T-cell (primary cell): ENCODE results near the gene MMS19. TPM values are rescaled to one million over a fixed set of nuclear protein-coding genes. Genes with fewer than 3 reads are reported as not detected.

Source experiments
- ATAC-seq, 4 experiments: fragments of 200-7000 bp in 3 of 4; fragments of 150-1000 bp in 1 of 4; cut with Tn5 transposase; replicated peaks in 1 of 4; 1 replicate in 3 of 4; 2 replicates in 1 of 4; pipeline ENCODE4 v1.10.0; 2021; ENCODE audit warnings: moderate library complexity in 3 of 4, mild to moderate bottlenecking in 2 of 4, moderate number of reproducible peaks in 1 of 4
- CTCF ChIA-PET, 2 donors: fragments of 300-600 bp; sonication (Branson Sonifier 250); formaldehyde crosslinking; loops; one replicate each; lab custom pipeline; 2022; ENCODE audit warnings: antibody characterized with exemption in 2 of 2; lab: Charles Lee
- POLR2A ChIA-PET, 2 donors: fragments of 300-600 bp; sonication (Branson Sonifier 250); formaldehyde crosslinking; loops; one replicate each; lab custom pipeline; 2022; ENCODE audit warnings: antibody characterized with exemption in 2 of 2; lab: Charles Lee
- DNase-seq, 35 experiments: peaks; one replicate each; pipeline versions ENCODE4 v3.0.0 to v3.0.0-alpha.2; 2013 to 2023
- H3K27ac ChIP-seq: one replicate; pipeline ENCODE4 v1.5.1; 2013; ENCODE audit warnings: low read length
- H3K27me3 ChIP-seq, 2 experiments: replicated peaks in 1 of 2; 1 replicate in 1 of 2; 2 replicates in 1 of 2; pipeline versions ENCODE4 v1.6.1 to v1.7.0; 2013; ENCODE audit warnings: low read length in 1 of 2, mixed read lengths in 1 of 2; ENCODE audit not compliant: control insufficient read depth in 2 of 2, insufficient read depth in 2 of 2; ENCODE audit errors: extremely low read depth in 1 of 2
- H3K36me3 ChIP-seq, 2 donors: 1 replicate in 1 of 2; 2 replicates in 1 of 2; pipeline versions ENCODE4 v1.6.1 to v1.7.0; 2013; ENCODE audit warnings: low read length in 1 of 2; ENCODE audit not compliant: control insufficient read depth in 2 of 2, insufficient read depth in 1 of 2; ENCODE audit errors: extremely low read depth in 1 of 2
- H3K4me1 ChIP-seq, 2 experiments: 1 replicate in 1 of 2; 2 replicates in 1 of 2; pipeline versions ENCODE4 v1.6.1 to v1.7.0; 2013; ENCODE audit warnings: low read length in 2 of 2, mixed read lengths in 1 of 2; ENCODE audit not compliant: insufficient read depth in 2 of 2, control insufficient read depth in 1 of 2; ENCODE audit errors: extremely low read depth in 1 of 2
- H3K4me3 ChIP-seq, 2 donors: 1 replicate in 1 of 2; 2 replicates in 1 of 2; pipeline versions ENCODE4 v1.5.1 to v1.7.0; 2013; ENCODE audit warnings: mild to moderate bottlenecking in 2 of 2, low read length in 1 of 2, moderate library complexity in 1 of 2; ENCODE audit not compliant: control insufficient read depth in 1 of 2; ENCODE audit errors: extremely low read depth in 1 of 2
- H3K9me3 ChIP-seq: 2 replicates; pipeline ENCODE4 v1.7.0; 2013
- H3K27ac Mint-ChIP-seq, 2 donors: one replicate each; pipeline ENCODE4 v1.8.0; 2020 to 2021; ENCODE audit warnings: mild to moderate bottlenecking in 2 of 2, mixed read lengths in 2 of 2
- H3K27me3 Mint-ChIP-seq, 2 donors: one replicate each; pipeline ENCODE4 v1.8.0; 2021 to 2022; ENCODE audit warnings: mixed read lengths in 2 of 2
- H3K36me3 Mint-ChIP-seq: one replicate; pipeline ENCODE4 v1.8.0; 2021; ENCODE audit warnings: mixed read lengths
- H3K4me1 Mint-ChIP-seq, 3 donors: one replicate each; pipeline ENCODE4 v1.8.0; 2020 to 2022; ENCODE audit warnings: mixed read lengths in 3 of 3, mild to moderate bottlenecking in 1 of 3
- H3K4me3 Mint-ChIP-seq, 3 donors: one replicate each; pipeline ENCODE4 v1.8.0; 2020 to 2022; ENCODE audit warnings: mild to moderate bottlenecking in 3 of 3, mixed read lengths in 3 of 3, moderate library complexity in 3 of 3
- H3K9me3 Mint-ChIP-seq, 3 donors: one replicate each; pipeline ENCODE4 v1.8.0; 2020 to 2022; ENCODE audit warnings: mixed read lengths in 3 of 3
- WGBS: methylation state at CpG from one replicate; pipeline ENCODE4 v1.1.5; 2013; ENCODE audit warnings: missing lambda C conversion rate; ENCODE audit not compliant: insufficient coverage; 5-methylcytosine and 5-hydroxymethylcytosine counted together
- total RNA-seq, 35 experiments: library from RNA in 6 of 35; stranded (reverse) in 6 of 35; fragments of 120-200 nt in 1 of 35; gene quantifications; one replicate each; pipeline versions ENCODE4 v1.2.1 to v1.2.4 and lab custom pipeline; 2013 to 2026

MMS19 gene, protein sequence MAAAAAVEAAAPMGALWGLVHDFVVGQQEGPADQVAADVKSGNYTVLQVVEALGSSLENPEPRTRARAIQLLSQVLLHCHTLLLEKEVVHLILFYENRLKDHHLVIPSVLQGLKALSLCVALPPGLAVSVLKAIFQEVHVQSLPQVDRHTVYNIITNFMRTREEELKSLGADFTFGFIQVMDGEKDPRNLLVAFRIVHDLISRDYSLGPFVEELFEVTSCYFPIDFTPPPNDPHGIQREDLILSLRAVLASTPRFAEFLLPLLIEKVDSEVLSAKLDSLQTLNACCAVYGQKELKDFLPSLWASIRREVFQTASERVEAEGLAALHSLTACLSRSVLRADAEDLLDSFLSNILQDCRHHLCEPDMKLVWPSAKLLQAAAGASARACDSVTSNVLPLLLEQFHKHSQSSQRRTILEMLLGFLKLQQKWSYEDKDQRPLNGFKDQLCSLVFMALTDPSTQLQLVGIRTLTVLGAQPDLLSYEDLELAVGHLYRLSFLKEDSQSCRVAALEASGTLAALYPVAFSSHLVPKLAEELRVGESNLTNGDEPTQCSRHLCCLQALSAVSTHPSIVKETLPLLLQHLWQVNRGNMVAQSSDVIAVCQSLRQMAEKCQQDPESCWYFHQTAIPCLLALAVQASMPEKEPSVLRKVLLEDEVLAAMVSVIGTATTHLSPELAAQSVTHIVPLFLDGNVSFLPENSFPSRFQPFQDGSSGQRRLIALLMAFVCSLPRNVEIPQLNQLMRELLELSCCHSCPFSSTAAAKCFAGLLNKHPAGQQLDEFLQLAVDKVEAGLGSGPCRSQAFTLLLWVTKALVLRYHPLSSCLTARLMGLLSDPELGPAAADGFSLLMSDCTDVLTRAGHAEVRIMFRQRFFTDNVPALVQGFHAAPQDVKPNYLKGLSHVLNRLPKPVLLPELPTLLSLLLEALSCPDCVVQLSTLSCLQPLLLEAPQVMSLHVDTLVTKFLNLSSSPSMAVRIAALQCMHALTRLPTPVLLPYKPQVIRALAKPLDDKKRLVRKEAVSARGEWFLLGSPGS
- total RNA-seq (100 to 1,000 TPM in 2 of 5 donors, 10 to 100 TPM in 3; 73.8 to 106 (median 93.7) TPM), total RNA-seq (lab: John Stamatoyannopoulos, UW) (73.0 to 162 (median 110) reads per million in 29 experiments)
- 66.9 TPM for total RNA-seq (2013)

DNA sequence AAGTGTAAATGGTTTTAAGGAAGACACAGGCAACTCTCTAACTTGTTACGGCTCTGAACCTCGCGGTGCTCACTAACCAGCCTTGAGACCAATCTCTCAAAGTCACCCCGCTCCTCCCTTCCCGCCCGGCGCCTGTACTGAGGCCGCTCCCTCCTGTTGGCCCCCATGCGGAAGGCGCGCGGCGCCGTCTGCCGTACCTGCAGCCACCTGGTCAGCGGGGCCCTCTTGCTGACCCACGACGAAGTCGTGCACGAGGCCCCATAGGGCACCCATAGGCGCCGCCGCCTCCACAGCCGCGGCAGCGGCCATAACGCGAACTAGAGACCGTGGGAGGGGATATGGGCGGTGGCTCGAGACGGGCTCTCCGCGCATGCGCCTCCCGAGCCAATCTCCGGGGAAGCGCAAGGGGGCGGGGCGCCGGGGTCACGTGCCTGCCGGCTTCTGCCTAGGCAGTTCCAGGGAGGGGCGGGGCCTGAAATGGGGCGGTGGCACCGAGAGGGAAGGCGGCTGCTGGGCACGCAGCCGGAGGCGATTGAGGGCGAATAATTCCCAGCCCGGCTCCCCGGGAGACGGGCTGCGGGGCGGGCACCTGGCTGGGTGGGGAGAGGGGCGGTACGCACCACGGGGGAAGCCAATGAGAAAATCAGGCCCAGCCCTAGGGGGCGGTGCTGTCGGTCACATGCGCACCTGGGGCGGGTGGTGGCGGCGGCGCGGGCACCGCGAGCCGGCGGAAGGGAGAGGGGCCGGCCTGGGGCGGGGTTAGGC lies at the start of gene MMS19:
Gene MMS19 (minus strand): TSS at position 347 of the 765 bp plus-strand sequence. CDS start 38 bp downstream, at position 309.
- no peaks in the 10 kb centered on the region for H3K9me3 ChIP-seq
- POLR2A ChIA-PET, result no interaction called here
- H3K4me3 ChIP-seq, result peak within 1 kb of the TSS; percentile 84 to 93
- ATAC-seq (peak; percentile 86 to 91 (median 90)), DNase-seq (peak; percentile 96 to 100 (median 99))
- Mint-ChIP-seq H3K9me3 (no peaks in the 10 kb centered on the region), H3K36me3 (peaks cover 8% of the 10 kb centered on the region), H3K4me1 (peaks cover 53 to 60% (median 58%) of the 10 kb centered on the region in 3 donors), H3K27me3 (peaks cover 20 to 28% of the 10 kb centered on the region in 2 donors), H3K4me3 (peak within 1 kb of the TSS; percentile 96 to 99 (median 97)), H3K27ac (peak within 1 kb of the TSS; percentile 96 to 98)
- WGBS, result under 1% methylated on average over 69 of the region's 73 CpGs
- H3K27ac ChIP-seq, result peak within 1 kb of the TSS; percentile 80
- H3K36me3 ChIP-seq, result peaks cover 0 to 3% of the 10 kb centered on the region in 2 donors
- H3K27me3 ChIP-seq, result peaks cover 0 to 27% of the 10 kb centered on the region in 2 experiments
- CTCF ChIA-PET, result no interaction called here
- peaks cover 21 to 35% of the 10 kb centered on the region in 2 experiments for H3K4me1 ChIP-seq

DNA sequence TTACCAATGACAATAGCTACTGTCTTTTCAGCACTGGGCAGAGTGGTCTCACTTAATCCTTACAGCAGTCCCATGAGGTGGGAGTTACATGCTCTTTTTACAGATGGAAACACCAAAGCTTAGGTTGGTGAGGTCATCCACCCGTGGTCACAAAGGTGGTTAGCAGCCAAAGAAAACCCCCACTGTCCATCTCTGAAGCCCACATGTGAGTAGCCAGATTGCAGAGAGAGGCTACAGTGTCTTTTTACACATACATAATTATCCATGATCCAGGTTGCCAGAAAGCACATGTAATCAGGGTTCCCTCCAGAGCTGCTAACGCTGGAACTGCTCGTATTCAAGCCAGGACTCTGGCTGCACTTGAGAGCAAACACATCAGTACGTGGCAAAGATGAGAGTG lies 49.7 kb upstream of the MMS19 start:
- no CpG with 5 or more reads among the region's 4 CpGs for WGBS
- Mint-ChIP-seq H3K9me3 (no peaks in the 10 kb centered on the region), H3K4me3 (no peak overlapping the region), H3K36me3 (no peaks in the 10 kb centered on the region), H3K4me1 (peaks cover 3 to 6% (median 5%) of the 10 kb centered on the region in 3 donors), H3K27me3 (no peaks in the 10 kb centered on the region), H3K27ac (no peak overlapping the region)
- H3K27me3 ChIP-seq, result peaks cover 0 to 2% of the 10 kb centered on the region in 2 experiments
- H3K36me3 ChIP-seq, result no peaks in the 10 kb centered on the region
- ATAC-seq (no peak), DNase-seq (no peak)
- CTCF ChIA-PET, result no interaction called here
- H3K4me3 ChIP-seq, result no peak overlapping the region
- H3K27ac ChIP-seq, result no peak overlapping the region
- no peaks in the 10 kb centered on the region for H3K4me1 ChIP-seq
- no peaks in the 10 kb centered on the region for H3K9me3 ChIP-seq
- POLR2A ChIA-PET, result no interaction called here

DNA sequence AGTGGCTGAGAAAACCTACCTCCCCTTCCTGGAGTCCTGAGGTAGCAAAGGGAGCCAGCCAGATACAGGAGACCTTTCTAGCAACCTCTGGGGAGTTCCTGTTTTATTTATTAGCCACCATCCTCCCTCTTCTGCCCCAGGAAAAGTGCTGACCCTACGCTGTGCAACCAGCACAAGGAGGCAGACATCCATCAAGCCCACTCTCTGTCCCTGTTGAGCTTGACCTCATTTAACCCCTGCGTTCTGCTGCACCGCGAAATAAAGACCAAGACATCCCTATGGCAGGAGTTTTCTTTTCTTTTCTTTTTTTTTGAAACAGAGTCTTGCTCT lies 49.0 kb upstream of the MMS19 start:
- Mint-ChIP-seq H3K27ac (no peak overlapping the region), H3K36me3 (no peaks in the 10 kb centered on the region), H3K4me1 (peaks cover 5 to 12% (median 8%) of the 10 kb centered on the region in 3 donors), H3K27me3 (no peaks in the 10 kb centered on the region), H3K9me3 (no peaks in the 10 kb centered on the region), H3K4me3 (no peak overlapping the region)
- H3K4me1 ChIP-seq, result peaks cover 0 to under 1% of the 10 kb centered on the region in 2 experiments
- ATAC-seq, result no peak
- no peaks in the 10 kb centered on the region for H3K36me3 ChIP-seq
- CTCF ChIA-PET, result no interaction called here
- no peaks in the 10 kb centered on the region for H3K9me3 ChIP-seq
- POLR2A ChIA-PET, result no interaction called here
- H3K27me3 ChIP-seq, result peaks cover 0 to 2% of the 10 kb centered on the region in 2 experiments
- H3K4me3 ChIP-seq, result no peak overlapping the region
- no peak for DNase-seq
- WGBS, result 80% methylated on average over 2 of the region's 4 CpGs
- H3K27ac ChIP-seq, result no peak overlapping the region

DNA sequence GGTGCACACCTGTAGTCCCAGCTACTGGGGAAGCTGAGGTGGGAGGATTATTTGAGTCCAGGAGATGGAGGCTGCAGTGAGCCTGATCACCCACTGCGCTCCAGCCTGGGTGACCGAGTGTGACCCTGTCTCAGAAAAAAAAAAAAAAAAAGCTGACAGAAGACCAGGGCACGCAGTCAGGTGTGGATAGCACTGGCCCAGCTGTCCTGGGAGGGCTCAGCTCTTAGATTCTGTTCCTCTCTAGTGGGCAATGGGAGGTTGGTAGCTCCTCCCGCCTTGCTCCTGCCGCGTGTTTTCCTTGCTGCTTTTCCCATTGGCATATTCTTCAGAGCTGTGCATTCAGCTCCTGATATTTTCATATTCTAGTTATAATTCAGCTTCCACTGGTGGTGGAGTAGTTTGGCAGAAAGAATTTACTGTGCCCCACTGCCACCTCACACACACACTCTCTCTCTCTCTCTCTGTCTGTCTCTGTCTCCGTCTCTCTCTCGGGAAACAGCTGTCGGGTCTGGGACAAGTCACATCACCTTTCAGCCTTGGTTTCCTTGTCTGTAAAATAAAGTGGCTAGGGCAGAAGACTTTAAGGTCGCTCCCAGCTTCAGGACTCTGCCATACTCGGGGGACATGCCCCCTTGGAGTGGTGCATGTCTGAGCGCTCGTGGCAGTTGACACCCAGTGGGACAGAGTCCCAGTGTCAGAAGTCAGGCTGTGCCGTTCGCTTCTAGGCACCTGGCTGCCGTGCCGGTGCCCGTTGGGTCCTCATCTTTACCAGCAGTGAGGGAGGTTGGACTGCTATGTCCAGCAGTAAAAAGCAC lies 48.4 kb upstream of the MMS19 start:
- ATAC-seq (no peak), DNase-seq (no peak)
- no peaks in the 10 kb centered on the region for H3K36me3 ChIP-seq
- H3K36me3 Mint-ChIP-seq, result no peaks in the 10 kb centered on the region
- no peak overlapping the region for H3K27ac Mint-ChIP-seq
- ChIA-PET POLR2A (interaction anchor here in 1 of 2 donors (0.6 kb wide), 1 partner anchor 116 kb away, joined by 3 read pairs; no protein-coding TSS in a partner anchor), CTCF (interaction anchor here (0.6 to 0.7 kb wide), 2 partner anchors 193 to 201 kb away, joined by 3 to 4 read pairs; no protein-coding TSS in a partner anchor)
- H3K9me3 ChIP-seq, result no peaks in the 10 kb centered on the region
- H3K4me1 ChIP-seq, result peaks cover 0 to 2% of the 10 kb centered on the region in 2 experiments
- WGBS, result 95% methylated on average over 9 of the region's 18 CpGs
- H3K27ac ChIP-seq, result no peak overlapping the region
- H3K9me3 Mint-ChIP-seq, result no peaks in the 10 kb centered on the region
- H3K27me3 Mint-ChIP-seq, result no peaks in the 10 kb centered on the region
- no peak overlapping the region for H3K4me3 ChIP-seq
- no peak overlapping the region for H3K4me3 Mint-ChIP-seq
- H3K27me3 ChIP-seq, result peaks cover 0 to 2% of the 10 kb centered on the region in 2 experiments
- peaks cover 5 to 16% (median 8%) of the 10 kb centered on the region in 3 donors for H3K4me1 Mint-ChIP-seq

DNA sequence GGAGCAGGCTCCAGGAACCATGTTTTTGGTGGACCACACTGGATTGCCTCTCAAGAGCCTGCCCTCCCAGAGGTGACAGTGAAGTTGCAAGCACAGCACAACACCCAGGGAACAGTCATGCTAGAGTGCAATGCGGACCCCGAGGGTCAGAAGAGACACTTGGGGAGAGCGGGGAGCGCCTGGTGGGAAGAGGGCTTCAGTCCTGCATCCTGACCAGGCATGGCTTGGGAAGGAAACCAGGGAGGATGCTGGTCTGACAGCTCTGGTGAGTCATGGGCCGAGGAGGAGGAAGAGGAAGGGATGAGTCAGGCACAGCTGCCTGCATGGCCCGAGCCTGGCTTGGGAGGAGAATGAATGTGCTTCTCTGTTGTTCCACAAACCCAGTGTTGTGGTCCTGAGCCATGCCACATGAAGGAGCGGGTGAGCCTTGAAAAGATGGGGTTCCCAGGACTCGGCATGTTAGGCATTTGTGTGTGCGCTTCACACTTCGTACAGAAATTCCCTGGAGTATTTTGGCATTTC lies 44.9 kb upstream of the MMS19 start:
- ATAC-seq (peak in 2 of 4 experiments; percentile 44 to 48), DNase-seq (peak in 2 of 35 experiments; percentile 11 to 17)
- H3K4me3 Mint-ChIP-seq, result no peak overlapping the region
- no peaks in the 10 kb centered on the region for H3K36me3 ChIP-seq
- WGBS, result 50% methylated on average over 10 of the region's 10 CpGs
- H3K9me3 ChIP-seq, result no peaks in the 10 kb centered on the region
- ChIA-PET CTCF (no interaction called here), POLR2A (no interaction called here)
- no peak overlapping the region for H3K4me3 ChIP-seq
- peaks cover 0 to 4% of the 10 kb centered on the region in 2 experiments for H3K27me3 ChIP-seq
- H3K27ac Mint-ChIP-seq, result no peak overlapping the region
- H3K4me1 ChIP-seq, result peaks cover 0 to 2% of the 10 kb centered on the region in 2 experiments
- H3K36me3 Mint-ChIP-seq, result no peaks in the 10 kb centered on the region
- H3K27me3 Mint-ChIP-seq, result no peaks in the 10 kb centered on the region
- no peaks in the 10 kb centered on the region for H3K9me3 Mint-ChIP-seq
- peaks cover 5 to 16% (median 8%) of the 10 kb centered on the region in 3 donors for H3K4me1 Mint-ChIP-seq
- no peak overlapping the region for H3K27ac ChIP-seq
